ENCODE results near the gene MPC2.
"Not testable (repeated sequence)": the region's sequence is repeated elsewhere in the genome, so short reads cannot be mapped to it uniquely, and the experiment has no call there.

The MPC2 gene

GRCh38 chr1:167933788-167934187 is 3.1 kb downstream of the MPC2 start:
- TF ChIP-seq POLR2A (IDR thresholded peaks at IDR 0.05; ENCODE audit: low read depth, low read length) (no peak), TAF1 (IDR thresholded peaks at IDR 0.05; ENCODE audit: borderline replicate concordance, low read depth, low read length) (no peak), POLR2AphosphoS5 (IDR thresholded peaks at IDR 0.05; ENCODE audit: low read depth, low read length) (no peak)
- FAIRE-seq (no peak), DNase-seq (ENCODE audit: insufficient read length) (no peak)

GRCh38 chr1:167929725-167930124 is 7.1 kb downstream of the MPC2 start:
- DNase-seq (ENCODE audit: insufficient read length) (no peak), FAIRE-seq (no peak)
- no peak for TF ChIP-seq POLR2A (IDR thresholded peaks at IDR 0.05; ENCODE audit: low read depth, low read length)

DNA sequence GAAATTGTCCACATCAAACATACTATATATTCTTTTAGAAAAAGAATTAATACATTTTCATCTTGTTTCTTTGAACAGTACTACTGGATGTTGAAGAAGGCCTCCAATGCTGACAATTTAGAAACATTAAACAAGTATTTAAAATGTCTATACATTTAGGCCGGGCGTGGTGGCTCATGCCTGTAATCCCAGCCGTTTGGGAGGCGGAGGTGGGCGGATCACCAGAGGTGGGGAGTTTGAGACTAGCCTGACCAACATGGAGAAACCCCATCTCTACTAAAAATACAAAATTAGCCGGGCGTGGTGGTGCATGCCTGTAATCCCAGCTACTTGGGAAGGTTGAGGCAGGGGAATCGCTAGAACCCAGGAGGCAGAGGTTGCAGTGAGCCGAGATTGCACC is 8.0 kb downstream of the MPC2 start:
- not testable (repeated sequence) for DNase-seq (ENCODE audit: insufficient read length); FAIRE-seq

DNA sequence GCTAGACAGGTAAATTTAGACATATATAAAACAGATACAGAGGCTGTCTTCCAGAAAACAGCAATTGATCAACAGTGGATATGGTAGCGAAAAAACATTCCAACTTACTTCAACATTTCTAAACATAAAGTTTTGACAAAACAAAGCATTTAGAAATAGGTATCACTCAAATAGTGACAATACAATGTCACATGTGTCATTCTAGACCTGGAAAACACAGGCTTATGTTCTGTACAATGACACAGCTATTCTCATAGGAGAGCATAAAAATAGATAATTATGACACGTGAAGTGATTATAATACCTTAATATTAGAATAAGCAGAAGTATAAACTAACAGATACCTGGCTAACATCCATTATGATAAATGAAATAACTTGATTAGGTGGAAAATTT is 8.4 kb downstream of the MPC2 start:
- no peak for DNase-seq (ENCODE audit: insufficient read length)
- TF ChIP-seq TAF1 (IDR thresholded peaks at IDR 0.05; ENCODE audit: borderline replicate concordance, low read depth, low read length): no peak
- no peak for TF ChIP-seq POLR2AphosphoS5 (IDR thresholded peaks at IDR 0.05; ENCODE audit: low read depth, low read length)
- no peak for TF ChIP-seq POLR2A (IDR thresholded peaks at IDR 0.05; ENCODE audit: low read depth, low read length)
- FAIRE-seq: no peak

- DNase-seq (ENCODE audit: insufficient read length) (no peak), FAIRE-seq (no peak)
- TF ChIP-seq TAF1 (IDR thresholded peaks at IDR 0.05; ENCODE audit: borderline replicate concordance, low read depth, low read length) (no peak), POLR2AphosphoS5 (IDR thresholded peaks at IDR 0.05; ENCODE audit: low read depth, low read length) (no peak), POLR2A (IDR thresholded peaks at IDR 0.05; ENCODE audit: low read depth, low read length) (no peak)
Measured at GRCh38 chr1:167927046-167927754, 9.7 kb downstream of the MPC2 start.

- DNase-seq (ENCODE audit: insufficient read length) (no peak), FAIRE-seq (no peak)
- TF ChIP-seq POLR2AphosphoS5 (IDR thresholded peaks at IDR 0.05; ENCODE audit: low read depth, low read length) (no peak), TAF1 (IDR thresholded peaks at IDR 0.05; ENCODE audit: borderline replicate concordance, low read depth, low read length) (no peak), POLR2A (IDR thresholded peaks at IDR 0.05; ENCODE audit: low read depth, low read length) (no peak)
Measured at GRCh38 chr1:167926486-167926997, 10.3 kb downstream of the MPC2 start.

- FAIRE-seq (no peak), DNase-seq (ENCODE audit: insufficient read length) (no peak)
- no peak for TF ChIP-seq TAF1 (IDR thresholded peaks at IDR 0.05; ENCODE audit: borderline replicate concordance, low read depth, low read length)
Measured at GRCh38 chr1:167924543-167925231, 12.2 kb downstream of the MPC2 start.

DNA sequence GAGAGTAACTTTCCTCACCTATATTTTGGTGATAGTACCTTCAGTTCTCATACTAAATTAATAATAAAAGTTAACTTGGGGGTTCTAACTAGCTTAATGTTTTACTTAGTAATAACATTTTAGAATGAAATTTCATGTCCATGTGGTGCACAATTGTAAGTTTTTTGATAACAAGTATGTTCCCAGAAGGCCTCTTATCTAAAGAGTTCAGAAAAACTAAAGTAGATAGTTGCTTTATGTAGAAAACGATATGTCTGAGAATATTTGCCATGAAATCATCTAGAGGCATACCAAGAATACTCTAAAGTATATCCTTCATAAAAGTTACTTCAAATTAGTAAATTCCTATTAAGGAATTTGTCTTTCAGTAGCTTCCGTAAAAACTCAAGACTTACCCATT is 12.8 kb downstream of the MPC2 start:
- TF ChIP-seq POLR2AphosphoS5 (IDR thresholded peaks at IDR 0.05; ENCODE audit: low read depth, low read length): no peak
- no peak for TF ChIP-seq POLR2A (IDR thresholded peaks at IDR 0.05; ENCODE audit: low read depth, low read length)
- no peak for TF ChIP-seq TAF1 (IDR thresholded peaks at IDR 0.05; ENCODE audit: borderline replicate concordance, low read depth, low read length)
- FAIRE-seq (no peak), DNase-seq (ENCODE audit: insufficient read length) (no peak)

GRCh38 chr1:167923324-167924056 is 13.4 kb downstream of the MPC2 start:
- TF ChIP-seq POLR2A (IDR thresholded peaks at IDR 0.05; ENCODE audit: low read depth, low read length): no peak
- DNase-seq (ENCODE audit: insufficient read length): no peak
- FAIRE-seq: no peak

GRCh38 chr1:167922611-167923074 is 14.2 kb downstream of the MPC2 start:
- FAIRE-seq: no peak
- TF ChIP-seq POLR2AphosphoS5 (IDR thresholded peaks at IDR 0.05; ENCODE audit: low read depth, low read length) (no peak), POLR2A (IDR thresholded peaks at IDR 0.05; ENCODE audit: low read depth, low read length) (no peak), TAF1 (IDR thresholded peaks at IDR 0.05; ENCODE audit: borderline replicate concordance, low read depth, low read length) (no peak)
- DNase-seq (ENCODE audit: insufficient read length): no peak

DNA sequence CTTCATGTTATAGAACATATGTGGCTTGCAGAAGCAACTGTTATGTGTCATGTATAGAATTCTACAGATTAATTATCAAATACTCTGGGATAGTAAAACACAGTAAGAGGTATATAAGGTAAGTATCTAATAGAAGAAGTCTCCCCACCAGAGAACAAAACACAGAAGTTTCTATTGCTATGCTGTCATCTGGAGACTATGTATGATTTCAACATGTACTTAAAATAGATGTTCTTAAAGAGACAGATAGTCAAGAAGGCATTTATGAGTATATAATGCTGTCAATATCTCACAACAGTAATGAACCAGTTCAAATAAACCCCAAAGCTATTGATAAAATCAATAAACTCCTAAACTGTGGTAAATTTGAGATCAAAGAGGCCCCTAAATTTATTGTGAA is 14.8 kb downstream of the MPC2 start:
- no peak for FAIRE-seq
- no peak for DNase-seq (ENCODE audit: insufficient read length)
- no peak for TF ChIP-seq TAF1 (IDR thresholded peaks at IDR 0.05; ENCODE audit: borderline replicate concordance, low read depth, low read length)
- no peak for TF ChIP-seq POLR2AphosphoS5 (IDR thresholded peaks at IDR 0.05; ENCODE audit: low read depth, low read length)
- TF ChIP-seq POLR2A (IDR thresholded peaks at IDR 0.05; ENCODE audit: low read depth, low read length): no peak

Data from GM12892 (cell line).